ENCODE measurements around the gene GABRR3. TPM values are rescaled to one million over a fixed set of nuclear protein-coding genes. Genes with fewer than 3 reads are reported as not detected.

Gene GABRR3
- total RNA-seq, 2 donors from 2014 or later, result not detected

DNA sequence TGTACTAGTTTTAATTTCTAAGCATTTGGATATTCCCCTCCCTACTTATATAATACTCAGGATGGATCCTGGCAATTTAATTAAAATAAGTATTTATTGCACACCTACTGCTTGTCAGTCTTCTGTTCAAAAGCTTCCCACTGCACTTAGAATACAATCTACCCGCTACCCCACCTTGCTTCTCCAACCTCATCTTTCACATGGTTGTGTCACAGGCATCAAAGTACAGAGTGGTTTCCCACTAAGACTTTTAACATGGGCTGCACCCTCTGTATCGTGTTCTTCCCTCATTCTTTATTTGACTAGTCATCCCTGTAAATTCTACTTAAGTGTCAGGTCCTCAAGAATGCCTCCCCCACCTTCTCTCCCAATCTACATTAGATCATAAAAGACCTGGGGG is 97.9 kb downstream of the GABRR3 start:
- no peak for ATAC-seq (replicated peaks in 1 of 2)
- peaks cover 2 to 6% of the 10 kb centered on the region in 2 donors for H3K36me3 Mint-ChIP-seq (ENCODE audit: insufficient read depth in 2 of 2)

GRCh38 chr3:97935842-97936241 is 99.3 kb downstream of the GABRR3 start:
- peak; percentile 73 to 74 for ATAC-seq (replicated peaks in 1 of 2)
- H3K27ac Mint-ChIP-seq, result no peak overlapping the region
- H3K36me3 Mint-ChIP-seq (ENCODE audit: insufficient read depth in 2 of 2), result peaks cover 4 to 8% of the 10 kb centered on the region in 2 donors
- DNase-seq, result no peak
- no peaks in the 10 kb centered on the region for H3K27me3 Mint-ChIP-seq (ENCODE audit: low read depth)
- no peaks in the 10 kb centered on the region for H3K9me3 Mint-ChIP-seq
- H3K4me3 Mint-ChIP-seq, result no peak overlapping the region
- H3K4me1 Mint-ChIP-seq (ENCODE audit: low read depth), result peaks cover 34% of the 10 kb centered on the region

More for the DNA sequence above, 97.9 kb downstream of the GABRR3 start:
- H3K4me3 Mint-ChIP-seq, result no peak overlapping the region
- H3K4me1 Mint-ChIP-seq (ENCODE audit: low read depth), result peaks cover 34% of the 10 kb centered on the region
- H3K27me3 Mint-ChIP-seq (ENCODE audit: low read depth), result no peaks in the 10 kb centered on the region
- peak overlapping the region; percentile 2 for H3K27ac Mint-ChIP-seq
- DNase-seq, result no peak
- no peaks in the 10 kb centered on the region for H3K9me3 Mint-ChIP-seq

Other genes with a start within 250 kb of the GABRR3 start
- gene CRYBG3, start 213.3 kb downstream of the GABRR3 start, total RNA-seq, result 1 to 10 TPM; 3.4 to 4.0 TPM
- 10 to 100 TPM; 32.8 to 37.8 TPM for gene RIOX2, start 62.9 kb downstream of the GABRR3 start, total RNA-seq
- gene OR5AC2, start 51.9 kb upstream of the GABRR3 start, total RNA-seq, result not detected
- gene OR5H1, start 95.4 kb upstream of the GABRR3 start, total RNA-seq, result not detected
- not detected for gene OR5H14, start 112.2 kb upstream of the GABRR3 start, total RNA-seq
- not detected for gene OR5H15, start 131.4 kb upstream of the GABRR3 start, total RNA-seq
- gene OR5H6, start 228.9 kb upstream of the GABRR3 start, total RNA-seq, result not detected
- gene OR5H2, start 247.2 kb upstream of the GABRR3 start, total RNA-seq, result not detected

Measured in activated T-cell treated with anti-CD3 and anti-CD28 coated beads, Interleukin-2, amount 50 U/mL, for 72 hours (primary cell).